ENCODE data around the gene CRISPLD2.
A peak's percentile ranks its signal among the peaks of the same experiment; 100 is the strongest.

Gene CRISPLD2

DNA sequence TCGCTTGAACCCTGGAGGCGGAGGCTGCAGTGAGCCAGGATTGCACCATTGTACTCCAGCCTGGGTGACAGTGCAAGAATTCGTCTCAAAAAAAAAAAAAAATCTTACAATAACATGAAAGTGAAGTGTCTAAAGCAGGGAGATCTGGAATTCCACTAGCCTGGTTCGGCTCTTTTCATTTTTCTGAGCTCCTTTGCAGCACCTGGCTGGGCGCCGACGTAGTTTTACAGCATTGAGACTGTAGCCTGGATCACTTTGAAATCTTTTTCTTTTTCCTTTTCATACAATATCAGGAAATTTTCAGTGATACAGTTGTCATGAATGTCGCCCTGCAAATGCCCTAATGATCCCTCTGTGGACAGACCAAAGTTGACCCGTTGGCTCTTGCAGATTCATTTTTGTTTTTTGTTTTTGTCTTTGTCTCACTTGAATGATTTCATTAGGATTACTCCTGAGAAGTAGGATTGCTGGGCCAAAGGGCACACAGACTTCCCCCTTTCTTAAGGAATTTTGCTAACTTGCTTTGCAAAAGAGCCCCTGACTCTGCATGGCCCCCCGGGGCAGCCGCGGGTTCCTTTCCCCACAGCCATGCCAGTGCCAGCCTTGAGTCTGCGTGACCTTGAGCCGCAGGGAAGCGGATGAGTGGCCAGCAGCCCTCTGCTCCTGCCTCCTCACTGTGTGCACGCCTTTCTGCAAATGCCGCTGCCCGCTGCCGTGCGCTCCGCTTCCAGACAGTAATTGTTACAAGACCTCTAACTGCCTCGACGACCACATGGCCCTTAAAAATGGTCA lies 28.0 kb downstream of the CRISPLD2 start:
- DNase-seq (ENCODE audit: low read depth in 2 of 2): no peak
- no peak overlapping the region for H3K4me3 ChIP-seq (replicated peaks in 1 of 2; ENCODE audit: low read depth in 2 of 2, low read length in 2 of 2)
- TF ChIP-seq, protein P1, sequence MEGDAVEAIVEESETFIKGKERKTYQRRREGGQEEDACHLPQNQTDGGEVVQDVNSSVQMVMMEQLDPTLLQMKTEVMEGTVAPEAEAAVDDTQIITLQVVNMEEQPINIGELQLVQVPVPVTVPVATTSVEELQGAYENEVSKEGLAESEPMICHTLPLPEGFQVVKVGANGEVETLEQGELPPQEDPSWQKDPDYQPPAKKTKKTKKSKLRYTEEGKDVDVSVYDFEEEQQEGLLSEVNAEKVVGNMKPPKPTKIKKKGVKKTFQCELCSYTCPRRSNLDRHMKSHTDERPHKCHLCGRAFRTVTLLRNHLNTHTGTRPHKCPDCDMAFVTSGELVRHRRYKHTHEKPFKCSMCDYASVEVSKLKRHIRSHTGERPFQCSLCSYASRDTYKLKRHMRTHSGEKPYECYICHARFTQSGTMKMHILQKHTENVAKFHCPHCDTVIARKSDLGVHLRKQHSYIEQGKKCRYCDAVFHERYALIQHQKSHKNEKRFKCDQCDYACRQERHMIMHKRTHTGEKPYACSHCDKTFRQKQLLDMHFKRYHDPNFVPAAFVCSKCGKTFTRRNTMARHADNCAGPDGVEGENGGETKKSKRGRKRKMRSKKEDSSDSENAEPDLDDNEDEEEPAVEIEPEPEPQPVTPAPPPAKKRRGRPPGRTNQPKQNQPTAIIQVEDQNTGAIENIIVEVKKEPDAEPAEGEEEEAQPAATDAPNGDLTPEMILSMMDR (IDR thresholded peaks at IDR 0.05; ENCODE audit: low read depth, low read length): no peak

DNA sequence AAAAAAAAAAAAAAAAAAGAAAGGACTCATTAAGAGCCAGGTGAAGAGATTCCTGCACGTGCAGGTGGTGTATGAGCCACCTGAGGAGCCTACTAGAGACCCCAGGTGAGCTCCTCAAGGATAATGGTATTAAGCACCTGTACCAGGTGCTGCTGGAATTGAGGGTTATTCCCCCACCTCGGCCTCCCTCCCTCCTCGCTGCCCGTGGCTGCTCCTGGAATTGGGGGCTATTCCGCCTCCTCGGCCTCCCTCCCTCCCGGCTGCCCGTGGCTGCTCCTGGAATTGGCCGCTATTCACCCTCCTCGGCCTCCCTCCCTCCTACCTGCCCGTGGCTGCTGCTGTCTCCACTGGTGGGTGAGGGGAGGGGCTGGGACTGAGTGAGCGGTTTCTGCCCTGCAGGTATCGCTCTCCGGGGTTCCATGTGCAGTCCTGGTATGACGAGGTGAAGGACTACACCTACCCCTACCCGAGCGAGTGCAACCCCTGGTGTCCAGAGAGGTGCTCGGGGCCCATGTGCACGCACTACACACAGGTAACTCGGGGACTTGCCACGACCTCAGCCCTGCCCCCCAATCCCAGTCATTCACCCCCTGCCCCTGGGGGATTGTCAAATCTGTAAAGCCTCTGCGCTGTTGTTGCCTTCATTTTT lies 29.3 kb downstream of the CRISPLD2 start:
- H3K4me3 ChIP-seq (replicated peaks in 1 of 2; ENCODE audit: low read depth in 2 of 2, low read length in 2 of 2): no peak overlapping the region
- DNase-seq (ENCODE audit: low read depth in 2 of 2): no peak
- TF ChIP-seq, protein P1 (IDR thresholded peaks at IDR 0.05; ENCODE audit: low read depth, low read length): no peak

DNA sequence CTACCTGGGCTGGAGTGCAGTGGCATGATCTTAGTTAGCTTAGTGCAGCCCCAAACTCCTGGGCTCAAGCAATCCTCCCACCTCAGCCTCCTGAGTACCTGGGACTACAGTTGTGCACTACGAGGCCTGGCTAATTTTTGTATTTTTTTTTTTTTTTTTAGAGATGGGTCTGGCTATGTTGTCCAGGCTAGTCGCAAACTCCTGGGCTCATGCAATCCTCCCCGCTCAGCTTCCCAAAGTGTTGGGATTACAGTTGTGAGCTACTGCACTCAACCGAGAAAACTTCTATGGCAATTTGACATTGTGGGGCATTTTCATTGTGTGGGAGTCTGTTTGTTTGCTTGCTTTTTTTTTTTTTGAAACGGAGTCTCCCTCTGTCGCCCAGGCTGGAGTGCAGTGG lies 30.0 kb downstream of the CRISPLD2 start:
- no peak overlapping the region for H3K4me3 ChIP-seq (replicated peaks in 1 of 2; ENCODE audit: low read depth in 2 of 2, low read length in 2 of 2)
- TF ChIP-seq, protein P1 (IDR thresholded peaks at IDR 0.05; ENCODE audit: low read depth, low read length): no peak
- DNase-seq (ENCODE audit: low read depth in 2 of 2): no peak

DNA sequence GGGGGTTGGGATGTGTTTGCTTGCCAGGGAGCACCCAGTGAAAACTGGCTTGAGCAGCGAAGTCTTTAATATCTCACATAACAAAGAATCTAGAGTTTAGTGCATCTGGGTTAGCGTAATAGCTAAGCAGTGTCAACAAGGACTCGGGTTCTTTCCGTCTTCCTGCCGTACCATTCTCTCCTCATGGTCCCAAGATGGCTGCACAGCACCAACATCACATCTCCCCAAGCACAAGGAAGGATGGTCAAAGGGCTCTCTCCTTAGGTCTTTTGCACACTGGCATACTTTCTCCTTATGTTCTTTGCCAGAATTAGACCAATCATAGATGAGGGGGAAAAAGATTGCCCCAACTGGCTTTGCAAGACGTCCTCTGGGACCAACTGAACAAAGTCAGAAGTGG lies 30.9 kb downstream of the CRISPLD2 start:
- H3K4me3 ChIP-seq (replicated peaks in 1 of 2; ENCODE audit: low read depth in 2 of 2, low read length in 2 of 2): no peak overlapping the region
- TF ChIP-seq, protein P1 (IDR thresholded peaks at IDR 0.05; ENCODE audit: low read depth, low read length): no peak

DNA sequence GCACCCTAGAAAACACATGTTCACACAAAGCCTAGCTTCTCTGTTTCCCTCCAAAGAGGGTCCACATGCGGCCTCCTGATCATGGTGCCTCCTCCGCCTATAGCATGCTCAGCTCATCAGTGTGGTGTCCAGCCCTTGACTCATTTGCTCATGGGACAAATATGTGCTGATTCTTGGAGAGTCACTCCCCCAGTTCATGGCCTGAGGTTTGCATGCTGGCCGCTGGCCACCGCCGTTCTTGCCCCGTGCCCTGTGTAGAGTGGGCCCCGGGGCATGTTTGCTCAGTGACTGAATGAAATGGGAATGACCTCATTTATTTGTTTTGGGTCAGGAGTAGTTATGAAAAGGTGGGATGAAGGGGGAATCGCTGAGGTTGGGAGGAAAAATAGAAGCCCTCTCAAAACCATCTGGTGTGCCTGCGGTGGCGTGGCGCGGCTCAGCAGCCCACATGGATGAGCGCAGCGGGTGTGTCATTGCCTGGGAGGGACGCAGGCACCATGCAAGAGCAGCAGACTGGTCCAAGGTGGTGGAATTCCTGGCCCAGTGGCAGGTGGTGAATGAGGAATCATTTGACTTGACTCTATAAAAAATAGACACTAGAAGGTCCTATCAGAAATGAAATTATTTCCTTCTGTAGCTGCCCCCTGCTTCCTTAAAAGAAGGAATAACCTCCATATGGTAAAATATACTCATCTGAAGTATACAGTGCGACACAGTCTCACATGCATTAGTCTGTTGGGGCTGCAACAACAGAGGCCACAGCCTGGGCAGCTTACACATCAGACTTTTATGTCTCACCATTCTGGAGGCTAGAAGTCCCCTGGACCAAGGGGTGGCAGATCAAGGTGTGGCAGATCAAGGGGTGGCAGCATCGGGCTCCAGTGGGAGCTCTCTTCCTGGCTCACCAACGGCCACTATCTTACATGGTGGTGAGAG lies 31.7 kb downstream of the CRISPLD2 start:
- DNase-seq (ENCODE audit: low read depth in 2 of 2): peak; percentile 79 to 95
- TF ChIP-seq, protein P1 (IDR thresholded peaks at IDR 0.05; ENCODE audit: low read depth, low read length): no peak
- no peak overlapping the region for H3K4me3 ChIP-seq (replicated peaks in 1 of 2; ENCODE audit: low read depth in 2 of 2, low read length in 2 of 2)

More for the DNA sequence above, 30.9 kb downstream of the CRISPLD2 start:
- no peak for DNase-seq (ENCODE audit: low read depth in 2 of 2)

DNA sequence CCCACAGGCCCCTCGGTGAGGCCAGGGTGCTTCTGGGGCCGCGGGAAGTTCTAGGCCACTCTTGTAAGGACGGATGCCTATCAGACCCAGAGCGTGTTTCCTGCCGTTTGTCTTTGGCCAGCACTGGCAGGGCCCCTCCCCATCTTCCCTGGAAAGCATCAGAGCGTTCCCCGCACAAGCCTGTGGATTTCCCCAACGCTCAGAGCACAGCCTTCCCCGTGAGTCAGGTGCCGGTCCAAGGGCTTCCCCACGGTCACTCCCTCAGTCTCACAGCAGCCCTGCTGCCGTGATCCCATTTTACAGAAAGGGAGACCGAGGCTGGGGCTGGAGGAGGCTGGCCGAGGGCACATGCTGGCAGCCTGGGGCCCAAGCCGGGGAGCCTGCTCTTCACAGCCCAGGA lies 33.7 kb downstream of the CRISPLD2 start:
- H3K4me3 ChIP-seq (replicated peaks in 1 of 2; ENCODE audit: low read depth in 2 of 2, low read length in 2 of 2): no peak overlapping the region
- TF ChIP-seq, protein P1 (IDR thresholded peaks at IDR 0.05; ENCODE audit: low read depth, low read length): no peak
- DNase-seq (ENCODE audit: low read depth in 2 of 2): no peak
